GM19324 (cell line): ENCODE measurements around the gene SERPINA12.
"Not testable (repeated sequence)": the region's sequence is repeated elsewhere in the genome, so short reads cannot be mapped to it uniquely, and the experiment has no call there.

Experiments
- ATAC-seq: cut with Tn5 transposase; IDR thresholded peaks from one replicate; pipeline ENCODE4 v1.9.1; 2021; ENCODE audit warnings: mild to moderate bottlenecking, moderate library complexity; ENCODE audit not compliant: unreplicated experiment, low FRiP score

The SERPINA12 gene

GRCh38 chr14:94538070-94538740, 28.9 kb upstream of the SERPINA12 start:
- no peak for ATAC-seq

- ATAC-seq: no peak
These were observed 27.6 kb upstream of the SERPINA12 start for GRCh38 chr14:94536836-94537235.

GRCh38 chr14:94535506-94535905, 26.2 kb upstream of the SERPINA12 start:
- no peak for ATAC-seq

GRCh38 chr14:94532447-94532846, 23.2 kb upstream of the SERPINA12 start:
- no peak for ATAC-seq

- no peak for ATAC-seq
These were observed 21.9 kb upstream of the SERPINA12 start for GRCh38 chr14:94531187-94531586.

GRCh38 chr14:94524093-94524492, 14.8 kb upstream of the SERPINA12 start:
- no peak for ATAC-seq

GRCh38 chr14:94523265-94523664, 14.0 kb upstream of the SERPINA12 start:
- ATAC-seq: no peak

GRCh38 chr14:94522115-94522724, 13.0 kb upstream of the SERPINA12 start:
- ATAC-seq: no peak

- no peak for ATAC-seq
These were observed 12.3 kb upstream of the SERPINA12 start for GRCh38 chr14:94521375-94522114.

- ATAC-seq: no peak
These were observed 8.5 kb upstream of the SERPINA12 start for GRCh38 chr14:94517641-94518257.

GRCh38 chr14:94517248-94517640, 8.0 kb upstream of the SERPINA12 start:
- no peak for ATAC-seq

GRCh38 chr14:94515856-94516255, 6.6 kb upstream of the SERPINA12 start:
- ATAC-seq: no peak

- no peak for ATAC-seq
These were observed 6.2 kb upstream of the SERPINA12 start for GRCh38 chr14:94515426-94515825.

- ATAC-seq: no peak
These were observed 5.1 kb upstream of the SERPINA12 start for GRCh38 chr14:94514351-94514750.

- ATAC-seq: not testable (repeated sequence)
These were observed 1.2 kb upstream of the SERPINA12 start for GRCh38 chr14:94510481-94510880.

- ATAC-seq: no peak
These were observed 3.6 kb downstream of the SERPINA12 start for GRCh38 chr14:94505641-94506040.

- no peak for ATAC-seq
These were observed 4.1 kb downstream of the SERPINA12 start for GRCh38 chr14:94505206-94505605.

- ATAC-seq: no peak
These were observed 7.4 kb downstream of the SERPINA12 start for GRCh38 chr14:94501588-94502516.

- ATAC-seq: no peak
These were observed 9.0 kb downstream of the SERPINA12 start for GRCh38 chr14:94500264-94500663.

GRCh38 chr14:94499673-94500072, 9.6 kb downstream of the SERPINA12 start:
- no peak for ATAC-seq
